Upper lobe of right lung (tissue), 1 donor: ENCODE results near the gene NLRP12. TPM values are rescaled to one million over a fixed set of nuclear protein-coding genes. Genes with fewer than 3 reads are reported as not detected.

ENCODE experiments used
- ATAC-seq: fragments of 200-7000 bp; cut with Tn5 transposase; one replicate; pipeline ENCODE4 v1.9.1; 2020; ENCODE audit warnings: mild to moderate bottlenecking, moderate library complexity
- DNase-seq: peaks from one replicate; pipeline ENCODE4 v3.0.0-alpha.2; 2020
- H3K27ac ChIP-seq: fragments of 200-600 bp; one replicate; pipeline ENCODE4 v1.8.0; 2022
- H3K27me3 ChIP-seq: fragments of 200-600 bp; one replicate; pipeline ENCODE4 v1.8.0; 2022; ENCODE audit warnings: mild to moderate bottlenecking
- H3K36me3 ChIP-seq: fragments of 200-600 bp; one replicate; pipeline ENCODE4 v1.8.0; 2022
- H3K4me1 ChIP-seq: fragments of 200-600 bp; one replicate; pipeline ENCODE4 v1.8.0; 2022
- H3K4me3 ChIP-seq: fragments of 200-600 bp; one replicate; pipeline ENCODE4 v1.8.0; 2022; ENCODE audit warnings: mild to moderate bottlenecking
- H3K9me3 ChIP-seq: fragments of 200-600 bp; one replicate; pipeline ENCODE4 v1.8.0; 2022
- intact Hi-C: fragments of 100-400 bp; cut with DNase I; formaldehyde crosslinking; loops from one replicate; pipeline ENCODE4 v1.11.0; 2022
- total RNA-seq: library from RNA; stranded (reverse); fragmentation: NEBNext Ultra II Directional; extraction: Animal tissue kit (Norgen Biotek cat#: 25700); gene quantifications from one replicate; pipeline ENCODE4 v1.2.1, GENCODE V29; 2021
- TF ChIP-seq, protein P1 (sequence below): fragments of 200-600 bp; IDR thresholded peaks from one replicate; pipeline ENCODE4 v1.8.0; 2022; ENCODE audit warnings: antibody characterized with exemption
- donor health status: DM: no; HTN: yes; CAD: no; lungs with severe emphysema.

Gene NLRP12
- total RNA-seq, 1 donor from 2014 or later, result 4.0 TPM

DNA sequence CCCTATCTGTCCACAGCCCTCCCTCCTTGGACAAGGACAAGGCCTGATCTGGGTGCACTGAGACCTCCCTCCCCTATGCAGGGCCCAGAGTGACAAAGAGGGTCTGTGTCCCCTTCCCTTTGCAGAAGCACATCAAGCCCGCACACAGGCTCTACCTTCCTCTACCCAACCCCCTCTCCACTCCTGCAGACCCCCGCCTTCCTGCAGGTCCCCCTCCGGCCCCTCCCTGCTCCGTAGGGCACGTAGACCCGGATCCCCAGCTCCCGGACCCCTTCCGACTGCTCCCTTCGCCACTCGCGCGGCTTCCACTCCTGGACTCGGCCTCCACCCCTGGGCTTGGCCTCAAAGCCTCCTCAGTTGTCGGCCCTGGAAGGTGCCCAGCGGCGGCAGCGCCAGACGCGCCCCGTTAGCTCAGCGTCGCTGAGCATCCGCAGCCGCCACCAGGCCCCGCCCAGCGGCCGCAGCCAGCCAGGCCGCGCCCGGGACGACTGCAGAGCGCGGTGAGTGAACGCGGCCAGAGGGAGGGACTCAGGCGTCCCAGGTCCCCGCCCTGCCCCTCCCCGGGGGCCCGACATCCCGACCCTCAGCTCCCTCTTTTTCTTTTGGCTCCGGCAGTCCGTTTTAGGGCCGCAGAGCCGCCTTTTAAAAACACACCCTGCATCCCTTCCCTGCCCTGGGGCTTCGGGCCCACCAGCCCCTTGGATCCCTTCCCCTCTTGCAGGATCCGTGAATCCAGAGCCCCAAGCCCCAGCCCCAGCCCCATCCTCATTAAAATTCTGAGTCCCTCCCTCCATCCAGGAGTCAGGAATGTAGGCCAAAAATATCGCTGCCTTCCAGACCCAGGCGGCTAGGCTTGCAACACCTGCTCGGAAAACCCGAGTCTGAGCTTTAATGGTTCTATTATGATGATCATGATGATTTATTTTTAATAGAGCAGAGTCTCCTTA, 42.1 kb upstream of the NLRP12 start:
- H3K9me3 ChIP-seq, result no peaks in the 10 kb centered on the region
- DNase-seq (peak; percentile 82), ATAC-seq (peak; percentile 41)
- peak overlapping the region; percentile 75 for H3K4me3 ChIP-seq
- peak overlapping the region; percentile 96 for H3K27ac ChIP-seq
- H3K4me1 ChIP-seq, result peaks cover 24% of the 10 kb centered on the region
- H3K27me3 ChIP-seq, result no peaks in the 10 kb centered on the region
- TF ChIP-seq, protein P1, sequence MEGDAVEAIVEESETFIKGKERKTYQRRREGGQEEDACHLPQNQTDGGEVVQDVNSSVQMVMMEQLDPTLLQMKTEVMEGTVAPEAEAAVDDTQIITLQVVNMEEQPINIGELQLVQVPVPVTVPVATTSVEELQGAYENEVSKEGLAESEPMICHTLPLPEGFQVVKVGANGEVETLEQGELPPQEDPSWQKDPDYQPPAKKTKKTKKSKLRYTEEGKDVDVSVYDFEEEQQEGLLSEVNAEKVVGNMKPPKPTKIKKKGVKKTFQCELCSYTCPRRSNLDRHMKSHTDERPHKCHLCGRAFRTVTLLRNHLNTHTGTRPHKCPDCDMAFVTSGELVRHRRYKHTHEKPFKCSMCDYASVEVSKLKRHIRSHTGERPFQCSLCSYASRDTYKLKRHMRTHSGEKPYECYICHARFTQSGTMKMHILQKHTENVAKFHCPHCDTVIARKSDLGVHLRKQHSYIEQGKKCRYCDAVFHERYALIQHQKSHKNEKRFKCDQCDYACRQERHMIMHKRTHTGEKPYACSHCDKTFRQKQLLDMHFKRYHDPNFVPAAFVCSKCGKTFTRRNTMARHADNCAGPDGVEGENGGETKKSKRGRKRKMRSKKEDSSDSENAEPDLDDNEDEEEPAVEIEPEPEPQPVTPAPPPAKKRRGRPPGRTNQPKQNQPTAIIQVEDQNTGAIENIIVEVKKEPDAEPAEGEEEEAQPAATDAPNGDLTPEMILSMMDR, result no peak
- H3K36me3 ChIP-seq, result peaks cover 8% of the 10 kb centered on the region
- intact Hi-C loops, result no loop called here

DNA sequence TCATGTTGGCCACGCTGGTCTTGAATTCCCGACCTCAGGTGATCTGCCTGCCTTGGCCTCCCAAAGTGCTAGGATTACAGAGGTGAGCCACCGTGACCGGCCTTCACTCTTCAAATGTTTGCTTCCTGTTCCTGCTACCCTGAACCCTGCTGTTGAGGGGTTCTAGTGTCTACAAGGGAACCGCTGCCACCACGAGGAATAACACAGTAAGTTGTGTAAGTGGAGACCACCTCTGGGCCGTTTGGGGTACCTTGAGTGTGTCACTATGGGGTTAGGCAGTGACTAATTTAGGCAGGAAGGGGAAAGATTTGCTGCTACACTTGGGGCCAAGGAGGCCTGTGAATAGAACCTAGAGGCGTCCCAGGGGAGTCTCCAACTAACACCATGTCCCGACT, 41.4 kb upstream of the NLRP12 start:
- H3K27me3 ChIP-seq, result no peaks in the 10 kb centered on the region
- TF ChIP-seq, protein P1, result no peak
- peaks cover 1% of the 10 kb centered on the region for H3K36me3 ChIP-seq
- intact Hi-C loops, result no loop called here
- ATAC-seq (no peak), DNase-seq (no peak)
- H3K27ac ChIP-seq, result peak overlapping the region; percentile 96
- peak overlapping the region; percentile 75 for H3K4me3 ChIP-seq
- no peaks in the 10 kb centered on the region for H3K9me3 ChIP-seq
- H3K4me1 ChIP-seq, result peaks cover 21% of the 10 kb centered on the region

DNA sequence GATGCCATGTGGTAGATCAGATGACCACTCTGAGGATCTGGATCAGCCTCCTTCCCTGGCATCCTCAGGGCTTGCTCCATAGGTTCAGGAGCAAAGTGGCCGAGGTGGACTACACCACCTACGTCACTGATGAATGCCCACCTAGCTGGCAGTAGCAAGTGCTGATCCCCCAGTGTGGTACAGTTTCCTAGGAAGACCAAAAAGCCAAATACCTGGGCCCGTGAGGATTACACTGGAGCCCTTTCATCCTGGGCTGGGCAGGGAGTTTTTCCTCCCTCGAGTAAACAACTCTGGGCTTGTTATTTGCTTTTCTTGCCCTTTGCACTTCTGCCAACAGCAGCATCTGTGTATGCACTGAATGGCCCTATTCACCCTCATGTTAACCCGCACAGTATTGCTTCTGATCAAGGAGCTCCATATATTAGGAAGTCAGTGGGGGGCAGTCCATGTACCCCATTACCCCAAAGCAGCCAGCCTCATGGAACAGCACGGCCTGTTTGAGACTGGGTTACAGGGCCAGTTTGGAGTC, 40.3 kb upstream of the NLRP12 start:
- Histone ChIP-seq H3K4me3 (no peak overlapping the region), H3K27me3 (no peaks in the 10 kb centered on the region), H3K27ac (no peak overlapping the region), H3K4me1 (peaks cover 18% of the 10 kb centered on the region), H3K9me3 (no peaks in the 10 kb centered on the region), H3K36me3 (no peaks in the 10 kb centered on the region)
- ATAC-seq (no peak), DNase-seq (no peak)
- TF ChIP-seq, protein P1, result no peak
- intact Hi-C loops, result no loop called here

DNA sequence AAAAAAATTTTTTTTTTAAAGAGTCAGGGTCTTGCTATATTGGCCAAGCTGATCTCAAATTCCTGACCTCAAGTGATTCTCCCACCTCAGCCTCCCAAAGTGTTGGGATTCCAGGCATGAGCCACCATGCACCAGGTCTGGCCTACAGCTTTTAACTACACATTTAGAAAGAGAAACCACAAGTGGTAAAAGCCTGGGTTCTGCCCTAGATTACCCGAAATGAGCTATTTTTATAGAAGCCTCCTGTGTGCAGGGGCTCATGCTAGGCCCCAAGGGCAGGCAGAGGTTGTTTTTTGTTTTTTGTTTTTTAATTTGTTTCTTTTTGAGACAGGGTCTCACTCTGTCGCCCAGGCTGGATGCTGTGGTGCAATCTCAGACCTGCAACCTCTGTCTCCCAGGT, 29.6 kb upstream of the NLRP12 start:
- Histone ChIP-seq H3K9me3 (no peaks in the 10 kb centered on the region), H3K36me3 (no peaks in the 10 kb centered on the region), H3K27ac (no peak overlapping the region), H3K4me3 (no peak overlapping the region), H3K4me1 (peaks cover 15% of the 10 kb centered on the region), H3K27me3 (no peaks in the 10 kb centered on the region)
- DNase-seq (no peak), ATAC-seq (no peak)
- intact Hi-C loops, result no loop called here
- TF ChIP-seq, protein P1, result no peak

DNA sequence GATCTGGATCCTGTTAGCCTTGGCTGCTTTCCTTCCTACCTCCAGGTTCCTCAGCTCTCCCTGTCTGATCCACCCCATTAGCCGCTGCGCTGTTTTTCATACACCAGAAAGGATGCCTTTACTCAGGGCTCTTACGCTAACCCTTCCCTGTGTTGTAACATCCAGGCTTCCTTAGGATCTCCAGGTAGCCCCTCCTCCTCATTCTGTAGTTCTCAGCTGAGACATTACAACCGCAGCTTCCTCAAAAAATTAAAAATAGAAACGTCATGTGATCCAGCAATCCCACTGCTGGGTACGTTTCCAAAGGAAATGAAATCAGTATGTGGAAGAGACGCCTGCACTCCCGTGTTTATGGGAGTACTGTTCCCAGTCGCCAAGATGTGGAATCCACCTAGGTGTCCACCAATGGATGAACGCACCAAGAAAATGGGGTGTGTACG, 25.1 kb upstream of the NLRP12 start:
- peak overlapping the region; percentile 55 for H3K27ac ChIP-seq
- intact Hi-C loops, result no loop called here
- DNase-seq, result no peak

More for the DNA sequence above, 25.1 kb upstream of the NLRP12 start:
- peak; percentile 75 for ATAC-seq
- H3K36me3 ChIP-seq, result no peaks in the 10 kb centered on the region
- no peaks in the 10 kb centered on the region for H3K9me3 ChIP-seq
- no peaks in the 10 kb centered on the region for H3K27me3 ChIP-seq
- H3K4me3 ChIP-seq, result no peak overlapping the region
- TF ChIP-seq, protein P1, result no peak
- peaks cover 15% of the 10 kb centered on the region for H3K4me1 ChIP-seq
